Skeletal muscle satellite cell (primary cell): ENCODE data around the gene BST1.

ENCODE experiments used
- H3K27me3 ChIP-seq: 2 replicates; pipeline ENCODE4 v1.7.0; 2013; ENCODE audit warnings: low read length; ENCODE audit not compliant: control insufficient read depth, insufficient read depth
- H3K36me3 ChIP-seq: 2 replicates; pipeline ENCODE4 v1.7.0; 2013; ENCODE audit warnings: mild to moderate bottlenecking, control low read depth, low read length; ENCODE audit not compliant: insufficient read depth
- H3K4me1 ChIP-seq: 2 replicates; pipeline ENCODE4 v1.7.0; 2013; ENCODE audit warnings: low read length; ENCODE audit not compliant: control insufficient read depth, insufficient read depth
- H3K4me2 ChIP-seq: 2 replicates; pipeline ENCODE4 v1.7.0; 2013; ENCODE audit warnings: mild to moderate bottlenecking, low read length
- H3K4me3 ChIP-seq: 2 replicates; pipeline ENCODE4 v1.7.0; 2013; ENCODE audit warnings: low read length
- H3K9ac ChIP-seq: 2 replicates; pipeline ENCODE4 v1.7.0; 2013; ENCODE audit warnings: mild to moderate bottlenecking, low read depth, low read length, moderate library complexity
- H3K9me3 ChIP-seq: replicated peaks from 2 replicates; pipeline ENCODE4 v1.7.0; 2013; ENCODE audit warnings: mild to moderate bottlenecking, control low read depth, low read length

The BST1 gene

DNA sequence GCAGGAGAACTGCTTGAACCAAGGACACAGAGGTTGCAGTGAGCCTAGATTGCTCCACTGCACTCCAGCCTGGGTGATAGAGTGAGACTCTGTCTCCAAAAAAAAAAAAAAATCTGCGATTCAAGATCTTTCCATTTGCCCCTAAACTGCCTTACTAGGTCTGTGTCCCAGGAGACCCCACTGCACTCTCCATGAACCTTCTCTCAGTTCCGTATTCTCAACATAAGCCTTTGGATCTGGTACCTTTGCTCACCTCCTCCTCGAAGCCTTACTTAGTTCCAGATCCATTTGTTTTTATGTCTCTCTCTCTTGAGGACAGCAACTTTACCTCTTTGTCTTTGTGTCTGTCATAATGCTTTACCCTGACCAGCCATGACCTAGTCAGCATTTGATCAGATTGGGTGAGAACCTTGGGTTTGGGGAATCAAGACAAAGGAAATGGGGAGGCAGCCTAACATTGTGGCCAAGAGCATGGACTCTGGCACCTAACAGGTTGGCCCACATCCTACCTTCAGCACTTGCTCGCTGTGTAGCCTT lies 33.7 kb downstream of the BST1 start:
- Histone ChIP-seq H3K4me3 (no peak overlapping the region), H3K4me2 (no peak overlapping the region), H3K4me1 (no peaks in the 10 kb centered on the region), H3K9me3 (no peaks in the 10 kb centered on the region), H3K27me3 (peaks cover 12% of the 10 kb centered on the region), H3K9ac (no peak overlapping the region), H3K36me3 (no peaks in the 10 kb centered on the region)

DNA sequence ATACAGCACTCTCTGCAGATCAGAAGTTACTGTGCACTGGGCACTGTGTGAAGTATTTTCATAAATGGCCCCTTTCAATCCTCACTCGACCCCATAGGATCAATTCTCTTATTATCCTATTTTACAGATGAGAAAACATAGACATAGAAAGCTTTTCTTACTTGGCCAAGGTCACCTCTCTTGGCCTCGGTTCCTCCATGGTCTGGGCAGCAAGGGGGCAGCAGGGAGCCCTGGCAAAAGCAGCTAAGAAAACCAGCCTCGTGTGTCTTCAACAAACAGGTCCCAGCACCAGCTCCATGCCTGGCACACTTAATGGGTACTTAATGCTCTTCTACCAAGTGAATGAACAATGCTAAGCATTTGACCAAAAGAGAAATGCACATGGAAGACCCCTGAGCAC lies 34.4 kb downstream of the BST1 start:
- H3K4me3 ChIP-seq: no peak overlapping the region
- H3K36me3 ChIP-seq: no peaks in the 10 kb centered on the region
- H3K27me3 ChIP-seq: peaks cover 12% of the 10 kb centered on the region
- no peaks in the 10 kb centered on the region for H3K4me1 ChIP-seq
- no peak overlapping the region for H3K9ac ChIP-seq
- H3K4me2 ChIP-seq: no peak overlapping the region
- peaks cover 2% of the 10 kb centered on the region for H3K9me3 ChIP-seq

DNA sequence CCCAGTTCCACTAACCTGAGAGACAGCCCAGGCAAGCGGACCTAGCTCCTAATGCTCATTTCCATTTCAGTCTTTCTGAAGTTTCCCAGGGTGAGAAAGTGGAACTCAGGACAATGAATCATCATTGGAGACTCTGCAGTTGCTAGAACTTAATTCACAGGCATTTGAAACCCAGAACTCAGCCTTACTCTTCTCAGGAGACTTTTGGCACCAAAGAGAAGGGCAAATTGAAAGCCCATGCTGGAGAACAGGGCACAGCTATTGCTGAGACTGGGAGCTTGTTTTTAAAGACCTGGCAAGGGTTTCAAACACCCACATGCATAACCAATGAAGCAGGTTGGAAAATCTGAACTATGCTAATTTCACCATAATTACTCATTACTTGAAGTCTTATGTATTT lies 36.0 kb downstream of the BST1 start:
- H3K9ac ChIP-seq: no peak overlapping the region
- no peak overlapping the region for H3K4me3 ChIP-seq
- peaks cover 20% of the 10 kb centered on the region for H3K27me3 ChIP-seq
- H3K4me1 ChIP-seq: no peaks in the 10 kb centered on the region
- no peaks in the 10 kb centered on the region for H3K36me3 ChIP-seq
- H3K9me3 ChIP-seq: peaks cover 9% of the 10 kb centered on the region
- H3K4me2 ChIP-seq: no peak overlapping the region

DNA sequence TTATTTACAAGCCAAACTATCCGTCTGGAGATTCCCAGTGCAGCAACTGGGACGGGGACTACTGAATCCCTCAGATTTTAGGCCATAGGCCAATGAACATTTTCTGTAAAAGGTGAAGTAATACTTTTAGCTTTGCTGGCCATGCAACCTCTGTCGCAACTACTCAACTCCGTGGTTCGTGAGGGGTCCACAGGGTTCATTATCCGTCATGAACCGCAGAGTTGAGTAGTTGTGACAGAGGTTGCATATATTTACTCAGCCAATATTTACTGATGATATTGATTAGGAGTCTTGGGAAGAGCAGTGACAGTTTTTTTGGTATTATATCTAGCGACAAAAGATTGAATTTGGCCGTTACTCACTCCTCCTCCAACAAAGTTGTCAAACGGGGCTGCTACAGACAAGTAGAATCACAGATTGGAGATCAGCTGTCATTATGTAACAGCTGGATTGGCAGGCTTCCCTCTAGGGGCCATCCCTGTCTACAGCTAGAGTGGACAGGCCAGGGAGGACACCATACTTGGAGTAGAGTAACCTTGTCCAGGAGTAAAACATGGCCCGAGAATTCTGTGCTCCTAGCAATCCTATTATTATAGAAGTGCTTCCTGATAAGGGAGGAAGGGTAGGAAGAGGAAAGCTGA lies 38.0 kb downstream of the BST1 start:
- Histone ChIP-seq H3K4me3 (no peak overlapping the region), H3K27me3 (peaks cover 20% of the 10 kb centered on the region), H3K4me1 (no peaks in the 10 kb centered on the region), H3K9ac (no peak overlapping the region), H3K9me3 (peaks cover 9% of the 10 kb centered on the region), H3K4me2 (no peak overlapping the region), H3K36me3 (no peaks in the 10 kb centered on the region)

DNA sequence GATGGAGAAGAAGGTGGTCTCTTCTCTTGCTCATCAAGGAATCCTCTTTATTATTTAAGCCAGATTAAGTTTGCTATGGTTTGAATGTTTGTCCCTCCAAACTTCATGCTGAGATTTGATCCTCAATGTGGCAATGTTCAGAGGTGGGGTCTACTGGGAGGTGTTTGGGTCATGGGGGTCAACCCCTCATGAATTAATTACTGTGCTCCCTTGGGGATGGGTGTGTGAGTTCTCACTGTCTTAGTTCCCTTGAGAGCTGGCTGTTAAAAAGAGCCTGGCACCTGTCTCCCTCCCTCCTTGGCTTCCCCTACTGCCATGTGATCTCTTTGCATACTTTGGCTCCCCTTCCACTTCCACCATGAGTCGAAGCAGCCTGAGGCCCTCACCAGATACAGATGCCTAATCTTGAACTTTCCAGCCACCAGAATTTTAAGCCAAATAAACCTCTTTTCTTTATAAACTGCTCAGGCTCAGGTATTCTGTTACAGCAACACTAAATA lies 39.3 kb downstream of the BST1 start:
- no peak overlapping the region for H3K4me2 ChIP-seq
- H3K4me1 ChIP-seq: no peaks in the 10 kb centered on the region
- no peak overlapping the region for H3K9ac ChIP-seq
- no peaks in the 10 kb centered on the region for H3K36me3 ChIP-seq
- no peak overlapping the region for H3K4me3 ChIP-seq
- peaks cover 13% of the 10 kb centered on the region for H3K27me3 ChIP-seq
- peaks cover 9% of the 10 kb centered on the region for H3K9me3 ChIP-seq

DNA sequence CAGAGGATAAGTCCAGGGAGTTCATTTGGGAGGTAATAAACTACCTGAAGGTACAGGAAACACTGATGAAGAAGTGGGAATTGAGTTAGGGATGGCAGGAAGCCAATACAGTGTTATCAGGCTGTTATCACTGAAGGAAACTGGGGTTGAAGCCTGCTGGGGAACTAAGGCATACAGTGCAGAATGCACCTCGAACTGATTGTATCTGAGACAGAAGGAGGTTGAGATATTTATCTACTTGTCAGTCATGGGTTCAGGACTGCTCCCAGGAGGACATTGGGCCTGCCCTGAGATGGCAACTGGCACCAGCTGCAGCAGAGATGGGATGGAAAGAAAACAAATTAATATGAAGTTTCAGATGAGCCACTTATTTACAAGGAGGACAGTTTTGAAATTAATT lies 39.8 kb downstream of the BST1 start:
- Histone ChIP-seq H3K27me3 (peaks cover 8% of the 10 kb centered on the region), H3K36me3 (no peaks in the 10 kb centered on the region)

DNA sequence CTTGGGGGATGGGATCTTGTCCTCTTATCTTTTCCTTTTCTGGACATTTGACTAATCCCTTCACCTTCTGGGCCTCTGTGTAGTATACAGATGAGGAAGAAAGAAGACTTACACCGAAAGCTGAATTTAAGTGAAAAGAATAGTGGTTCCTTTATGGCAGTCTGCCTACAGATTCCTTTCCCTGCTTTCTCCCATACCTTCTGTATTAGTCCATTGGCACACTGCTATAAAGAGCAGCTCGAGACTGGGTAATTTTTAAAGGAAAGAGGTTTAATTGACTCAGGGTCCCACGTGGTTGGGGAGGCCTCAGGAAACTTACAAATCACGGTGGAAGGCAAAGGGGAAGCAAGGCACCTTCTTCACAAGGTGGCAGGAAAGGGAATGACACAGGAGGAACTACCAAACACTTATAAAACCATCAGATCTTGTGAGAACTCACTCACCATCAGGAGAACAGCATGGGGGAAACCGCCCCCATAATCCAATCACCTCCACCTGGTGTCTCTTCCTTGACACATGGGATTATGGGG lies 41.2 kb downstream of the BST1 start:
- Histone ChIP-seq H3K9me3 (peaks cover 9% of the 10 kb centered on the region), H3K9ac (no peak overlapping the region), H3K4me3 (no peak overlapping the region), H3K36me3 (no peaks in the 10 kb centered on the region), H3K27me3 (peaks cover 20% of the 10 kb centered on the region), H3K4me1 (no peaks in the 10 kb centered on the region), H3K4me2 (no peak overlapping the region)

More for the DNA sequence above, 39.8 kb downstream of the BST1 start:
- Histone ChIP-seq H3K4me1 (no peaks in the 10 kb centered on the region), H3K4me2 (no peak overlapping the region), H3K4me3 (no peak overlapping the region), H3K9ac (no peak overlapping the region), H3K9me3 (peaks cover 9% of the 10 kb centered on the region)

DNA sequence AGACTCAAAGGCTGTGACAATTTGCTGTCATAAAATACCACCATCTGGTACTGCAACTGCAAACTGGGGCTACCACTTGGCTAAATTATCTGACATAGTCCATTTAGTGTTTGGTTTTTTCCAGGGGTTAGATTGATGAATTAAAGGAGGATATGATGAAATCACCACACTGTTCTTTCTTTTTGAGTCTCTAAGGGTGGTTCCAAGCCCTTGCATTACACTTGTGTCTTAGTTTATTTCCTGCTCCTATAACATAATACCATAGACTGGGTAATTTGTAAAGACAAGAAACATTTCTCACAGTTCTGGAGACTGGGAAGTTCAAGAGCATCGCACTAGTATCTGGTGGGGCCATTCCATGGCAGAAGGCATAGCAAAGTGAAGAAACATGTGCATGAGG lies 43.2 kb downstream of the BST1 start:
- no peak overlapping the region for H3K4me2 ChIP-seq
- H3K4me3 ChIP-seq: no peak overlapping the region
- no peaks in the 10 kb centered on the region for H3K36me3 ChIP-seq
- peaks cover 9% of the 10 kb centered on the region for H3K9me3 ChIP-seq
- peaks cover 26% of the 10 kb centered on the region for H3K27me3 ChIP-seq
- no peak overlapping the region for H3K9ac ChIP-seq
- no peaks in the 10 kb centered on the region for H3K4me1 ChIP-seq

DNA sequence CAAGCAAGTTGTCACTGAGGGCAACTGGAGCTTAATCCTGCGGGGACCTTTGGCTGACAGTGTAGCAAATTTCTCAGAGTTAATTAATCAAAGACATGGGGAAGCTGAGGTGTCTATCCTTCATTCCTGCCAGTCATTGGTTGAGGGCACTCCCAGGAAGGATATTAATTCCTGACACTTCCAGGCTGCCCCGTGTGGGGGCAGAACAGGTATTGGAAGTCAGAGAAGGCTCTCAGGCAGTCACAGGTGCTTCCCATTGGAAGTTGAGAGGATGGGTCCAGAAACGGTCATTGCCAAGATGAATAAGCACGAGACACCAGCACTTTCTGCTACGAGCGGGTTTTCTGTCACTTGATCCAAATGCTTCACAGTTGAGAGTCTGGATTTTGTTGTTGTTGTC lies 46.1 kb downstream of the BST1 start:
- Histone ChIP-seq H3K27me3 (peaks cover 21% of the 10 kb centered on the region), H3K4me2 (no peak overlapping the region), H3K36me3 (no peaks in the 10 kb centered on the region), H3K9me3 (no peaks in the 10 kb centered on the region), H3K4me1 (no peaks in the 10 kb centered on the region), H3K9ac (no peak overlapping the region), H3K4me3 (no peak overlapping the region)

DNA sequence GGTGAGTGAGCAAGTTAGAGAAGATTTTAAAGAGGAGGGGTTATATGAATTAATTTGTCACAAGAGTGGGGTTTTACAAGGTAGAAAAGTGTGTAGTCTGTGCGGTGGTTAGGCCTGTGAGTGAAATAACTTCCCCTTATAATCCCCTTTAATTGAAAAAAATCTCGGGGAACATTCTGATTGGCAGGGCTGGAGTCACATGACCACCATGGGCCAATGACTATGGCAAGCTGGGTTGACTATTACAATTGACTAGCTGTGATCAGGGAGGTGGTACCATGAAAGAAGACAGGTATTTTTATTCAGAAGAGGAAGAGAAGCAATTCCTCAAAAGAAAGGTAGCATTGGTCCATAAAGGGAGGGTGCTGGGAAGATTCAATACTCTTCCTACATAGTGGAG lies 48.3 kb downstream of the BST1 start:
- no peak overlapping the region for H3K4me2 ChIP-seq
- peaks cover 7% of the 10 kb centered on the region for H3K4me1 ChIP-seq
- no peaks in the 10 kb centered on the region for H3K9me3 ChIP-seq
- H3K36me3 ChIP-seq: no peaks in the 10 kb centered on the region
- peaks cover 21% of the 10 kb centered on the region for H3K27me3 ChIP-seq
- H3K9ac ChIP-seq: no peak overlapping the region
- no peak overlapping the region for H3K4me3 ChIP-seq

DNA sequence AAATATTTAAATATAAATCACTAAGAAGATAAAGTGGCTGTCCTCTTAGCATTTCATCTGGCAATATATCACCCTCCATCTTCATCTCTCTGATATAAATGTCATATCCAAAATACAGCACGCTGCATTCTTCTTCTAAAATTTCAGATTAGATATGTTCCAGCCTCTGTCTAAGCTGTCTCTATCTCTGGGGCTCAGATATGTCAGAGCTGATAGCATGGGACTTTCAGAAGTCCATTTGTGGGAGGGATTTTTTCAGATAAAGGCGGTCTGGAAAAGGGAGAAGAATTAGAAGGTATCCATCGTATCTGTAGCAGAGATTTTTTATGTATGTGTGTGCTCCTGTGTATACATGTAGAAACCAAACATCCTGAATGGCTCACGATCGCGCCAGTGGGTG lies 50.2 kb downstream of the BST1 start:
- Histone ChIP-seq H3K4me1 (peaks cover 12% of the 10 kb centered on the region), H3K9me3 (no peaks in the 10 kb centered on the region), H3K9ac (no peak overlapping the region), H3K27me3 (peaks cover 20% of the 10 kb centered on the region), H3K36me3 (no peaks in the 10 kb centered on the region), H3K4me2 (no peak overlapping the region), H3K4me3 (no peak overlapping the region)

DNA sequence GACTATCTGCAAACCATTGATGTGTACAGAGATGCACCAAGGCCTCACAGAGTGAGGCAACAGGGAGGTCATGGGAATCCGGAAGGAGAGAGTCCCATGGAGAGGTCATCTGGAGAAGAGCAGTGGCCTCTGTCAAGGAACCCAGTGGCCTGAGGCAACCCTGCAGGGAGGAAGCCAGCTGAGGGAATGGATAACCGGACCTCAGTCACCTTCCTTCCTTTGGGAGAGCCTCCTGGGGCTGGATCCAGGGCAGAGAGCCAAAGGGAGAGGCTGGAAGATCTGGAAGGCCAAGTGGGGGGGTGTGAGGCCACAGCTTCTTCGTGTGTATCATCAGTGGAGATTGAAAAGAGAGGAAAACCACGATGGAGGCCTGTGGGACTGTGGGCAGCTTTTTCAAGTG lies 50.9 kb downstream of the BST1 start:
- Histone ChIP-seq H3K4me1 (peaks cover 12% of the 10 kb centered on the region), H3K36me3 (no peaks in the 10 kb centered on the region), H3K27me3 (peaks cover 18% of the 10 kb centered on the region), H3K9ac (no peak overlapping the region), H3K9me3 (no peaks in the 10 kb centered on the region), H3K4me2 (no peak overlapping the region), H3K4me3 (no peak overlapping the region)
